ENCODE data around the gene RALGDS.
"Not testable (repeated sequence)": the region's sequence is repeated elsewhere in the genome, so short reads cannot be mapped to it uniquely, and the experiment has no call there.

RALGDS gene

GRCh38 chr9:133067006-133067405 lies 54.0 kb downstream of the RALGDS start:
- DNase-seq (ENCODE audit: low spot score), result no peak

GRCh38 chr9:133066181-133066983 lies 54.7 kb downstream of the RALGDS start:
- DNase-seq (ENCODE audit: low spot score), result no peak

GRCh38 chr9:133065070-133065388 lies 56.0 kb downstream of the RALGDS start:
- DNase-seq (ENCODE audit: low spot score), result no peak

- no peak for DNase-seq (ENCODE audit: low spot score)
These were observed 56.6 kb downstream of the RALGDS start for GRCh38 chr9:133064241-133065069.

- no peak for DNase-seq (ENCODE audit: low spot score)
These were observed 57.4 kb downstream of the RALGDS start for GRCh38 chr9:133063500-133064231.

GRCh38 chr9:133063159-133063499 lies 57.9 kb downstream of the RALGDS start:
- no peak for DNase-seq (ENCODE audit: low spot score)

GRCh38 chr9:133062569-133062968 lies 58.5 kb downstream of the RALGDS start:
- DNase-seq (ENCODE audit: low spot score), result not testable (repeated sequence)

- DNase-seq (ENCODE audit: low spot score), result not testable (repeated sequence)
These were observed 59.3 kb downstream of the RALGDS start, which contains the start of gene CEL for GRCh38 chr9:133061764-133062145. CEL (plus strand) TSS chr9:133061981; CDS start chr9:133062003, 22 bp downstream.

GRCh38 chr9:133061019-133061763 lies 59.8 kb downstream of the RALGDS start:
- not testable (repeated sequence) for DNase-seq (ENCODE audit: low spot score)

GRCh38 chr9:133060417-133060841 lies 60.6 kb downstream of the RALGDS start:
- no peak for DNase-seq (ENCODE audit: low spot score)

- DNase-seq (ENCODE audit: low spot score), result no peak
These were observed 61.4 kb downstream of the RALGDS start for GRCh38 chr9:133059623-133060022.

- no peak for DNase-seq (ENCODE audit: low spot score)
These were observed 62.3 kb downstream of the RALGDS start for GRCh38 chr9:133058550-133059320.

GRCh38 chr9:133058071-133058470 lies 63.0 kb downstream of the RALGDS start:
- DNase-seq (ENCODE audit: low spot score), result no peak

GRCh38 chr9:133057553-133057952 lies 63.5 kb downstream of the RALGDS start:
- DNase-seq (ENCODE audit: low spot score), result no peak

- no peak for DNase-seq (ENCODE audit: low spot score)
These were observed 64.0 kb downstream of the RALGDS start for GRCh38 chr9:133057006-133057405.

GRCh38 chr9:133056533-133056932 lies 64.5 kb downstream of the RALGDS start:
- no peak for DNase-seq (ENCODE audit: low spot score)

- no peak for DNase-seq (ENCODE audit: low spot score)
These were observed 65.1 kb downstream of the RALGDS start for GRCh38 chr9:133055788-133056420.

- DNase-seq (ENCODE audit: low spot score), result no peak
These were observed 66.1 kb downstream of the RALGDS start for GRCh38 chr9:133054966-133055365.

GRCh38 chr9:133054194-133054890 lies 66.7 kb downstream of the RALGDS start:
- DNase-seq (ENCODE audit: low spot score), result no peak

- DNase-seq (ENCODE audit: low spot score), result no peak
These were observed 69.0 kb downstream of the RALGDS start for GRCh38 chr9:133051966-133052539.
